ENCODE measurements around the gene SMARCD3. TPM values are rescaled to one million over a fixed set of nuclear protein-coding genes. Genes with fewer than 3 reads are reported as not detected.

The SMARCD3 gene
- total RNA-seq, 1 experiment from 2014 or later, result 4.6 TPM

DNA sequence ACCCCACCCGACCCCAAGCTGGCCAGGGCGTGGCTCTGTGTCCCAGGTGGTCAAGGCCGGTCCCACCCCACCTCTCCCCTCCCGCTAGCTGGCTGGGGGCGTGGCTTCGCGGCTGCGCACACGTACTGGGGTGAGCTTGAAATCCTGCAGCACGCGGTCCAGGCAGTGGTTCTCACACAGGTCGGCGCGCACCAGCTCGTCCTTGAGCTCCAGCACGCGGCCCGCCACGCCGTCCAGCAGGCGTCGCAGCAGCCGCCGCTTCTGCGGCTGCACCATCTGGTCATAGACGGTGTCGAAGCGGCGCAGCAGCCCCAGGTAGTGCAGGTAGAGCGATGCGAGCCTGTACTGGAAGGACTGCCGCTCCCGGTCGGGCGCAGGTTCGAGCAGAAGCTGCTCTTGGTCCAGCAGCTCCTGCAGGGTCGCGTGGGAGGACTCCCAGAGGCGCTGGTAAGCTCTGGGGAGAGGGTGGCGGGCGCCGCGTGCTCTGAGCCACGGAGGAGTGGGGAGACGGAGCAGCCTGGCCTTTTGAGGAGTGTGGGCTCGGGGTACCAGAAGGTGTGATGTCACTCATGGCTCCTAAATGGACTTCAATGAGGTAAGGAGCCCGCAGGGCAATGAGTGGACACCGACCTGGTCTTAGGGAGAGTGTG is 44.0 kb downstream of the SMARCD3 start:
- DNase-seq, result no peak
- ChIA-PET POLR2A (ENCODE audit: unreplicated experiment) (no interaction called here), CTCF (no interaction called here)
- H3K27ac ChIP-seq, result no peak overlapping the region
- no peaks in the 10 kb centered on the region for H3K79me2 ChIP-seq (ENCODE audit: low read depth)
- intact Hi-C loops (cut with micrococcal nuclease; ENCODE audit: unreplicated experiment), result no loop called here
- no peaks in the 10 kb centered on the region for H3K4me1 ChIP-seq (replicated peaks; ENCODE audit: insufficient read depth)
- H2AFZ ChIP-seq, result no peak overlapping the region
- H3K4me3 ChIP-seq, result no peak overlapping the region
- H3K36me3 ChIP-seq (ENCODE audit: low read depth), result no peaks in the 10 kb centered on the region
- no peaks in the 10 kb centered on the region for H3F3A ChIP-seq (ENCODE audit: insufficient read depth, low read depth)
- H3K9me3 ChIP-seq (ENCODE audit: insufficient read depth, low read depth), result no peaks in the 10 kb centered on the region
- H4K20me1 ChIP-seq (ENCODE audit: insufficient read depth), result no peaks in the 10 kb centered on the region
- H3K27me3 ChIP-seq (ENCODE audit: insufficient read depth, low read depth), result peaks cover 88% of the 10 kb centered on the region
- H3K9me2 ChIP-seq (ENCODE audit: insufficient read depth), result no peaks in the 10 kb centered on the region
- BruUV-seq (replicated peaks), result no TSS peak
- H3K4me2 ChIP-seq, result no peak overlapping the region
- no peak for TF ChIP-seq EZH2 (IDR thresholded peaks at IDR 0.05; ENCODE audit: low read depth)
- TF ChIP-seq, protein P1, sequence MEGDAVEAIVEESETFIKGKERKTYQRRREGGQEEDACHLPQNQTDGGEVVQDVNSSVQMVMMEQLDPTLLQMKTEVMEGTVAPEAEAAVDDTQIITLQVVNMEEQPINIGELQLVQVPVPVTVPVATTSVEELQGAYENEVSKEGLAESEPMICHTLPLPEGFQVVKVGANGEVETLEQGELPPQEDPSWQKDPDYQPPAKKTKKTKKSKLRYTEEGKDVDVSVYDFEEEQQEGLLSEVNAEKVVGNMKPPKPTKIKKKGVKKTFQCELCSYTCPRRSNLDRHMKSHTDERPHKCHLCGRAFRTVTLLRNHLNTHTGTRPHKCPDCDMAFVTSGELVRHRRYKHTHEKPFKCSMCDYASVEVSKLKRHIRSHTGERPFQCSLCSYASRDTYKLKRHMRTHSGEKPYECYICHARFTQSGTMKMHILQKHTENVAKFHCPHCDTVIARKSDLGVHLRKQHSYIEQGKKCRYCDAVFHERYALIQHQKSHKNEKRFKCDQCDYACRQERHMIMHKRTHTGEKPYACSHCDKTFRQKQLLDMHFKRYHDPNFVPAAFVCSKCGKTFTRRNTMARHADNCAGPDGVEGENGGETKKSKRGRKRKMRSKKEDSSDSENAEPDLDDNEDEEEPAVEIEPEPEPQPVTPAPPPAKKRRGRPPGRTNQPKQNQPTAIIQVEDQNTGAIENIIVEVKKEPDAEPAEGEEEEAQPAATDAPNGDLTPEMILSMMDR (conservative IDR thresholded peaks at IDR 0.05), result no peak

DNA sequence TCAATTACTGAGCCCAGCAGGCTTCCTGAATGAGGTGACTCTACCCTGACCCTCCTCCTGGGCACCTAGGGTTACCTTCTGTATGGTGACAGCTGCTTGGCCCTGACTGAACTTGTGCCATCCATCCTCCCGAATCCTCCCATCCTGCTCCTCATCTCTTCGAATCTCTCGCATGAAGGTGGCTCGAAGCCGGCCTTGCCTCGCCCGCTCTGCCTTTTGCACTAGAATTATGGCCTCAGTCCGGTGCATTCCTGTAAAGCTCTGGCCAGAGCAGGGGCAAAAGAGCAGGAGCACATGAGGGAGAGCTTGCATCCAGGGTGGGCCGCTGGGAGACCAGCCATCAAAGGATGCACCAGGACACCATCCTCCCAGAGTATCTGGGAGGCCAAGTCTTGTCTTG is 45.7 kb downstream of the SMARCD3 start:
- Histone ChIP-seq H4K20me1 (ENCODE audit: insufficient read depth) (no peaks in the 10 kb centered on the region), H3K9me2 (ENCODE audit: insufficient read depth) (no peaks in the 10 kb centered on the region), H2AFZ (no peak overlapping the region), H3K4me3 (no peak overlapping the region), H3K4me1 (replicated peaks; ENCODE audit: insufficient read depth) (no peaks in the 10 kb centered on the region), H3K36me3 (ENCODE audit: low read depth) (no peaks in the 10 kb centered on the region), H3F3A (ENCODE audit: insufficient read depth, low read depth) (no peaks in the 10 kb centered on the region), H3K27ac (no peak overlapping the region), H3K79me2 (ENCODE audit: low read depth) (no peaks in the 10 kb centered on the region), H3K9me3 (ENCODE audit: insufficient read depth, low read depth) (no peaks in the 10 kb centered on the region), H3K27me3 (ENCODE audit: insufficient read depth, low read depth) (peaks cover 100% of the 10 kb centered on the region), H3K4me2 (no peak overlapping the region)
- CTCF ChIA-PET, result no interaction called here
- TF ChIP-seq, protein P1 (conservative IDR thresholded peaks at IDR 0.05), result no peak
- no peak for TF ChIP-seq EZH2 (IDR thresholded peaks at IDR 0.05; ENCODE audit: low read depth)
- POLR2A ChIA-PET (ENCODE audit: unreplicated experiment), result no interaction called here
- intact Hi-C loops (cut with micrococcal nuclease; ENCODE audit: unreplicated experiment), result no loop called here
- no TSS peak for BruUV-seq (replicated peaks)
- no peak for DNase-seq

GRCh38 chr7:151201751-151202150 is 46.7 kb downstream of the SMARCD3 start:
- Histone ChIP-seq H3K4me3 (no peak overlapping the region), H3K4me2 (no peak overlapping the region), H4K20me1 (ENCODE audit: insufficient read depth) (no peaks in the 10 kb centered on the region), H3K36me3 (ENCODE audit: low read depth) (no peaks in the 10 kb centered on the region), H3K27me3 (ENCODE audit: insufficient read depth, low read depth) (peaks cover 100% of the 10 kb centered on the region), H3K9me3 (ENCODE audit: insufficient read depth, low read depth) (no peaks in the 10 kb centered on the region), H3K27ac (no peak overlapping the region), H3F3A (ENCODE audit: insufficient read depth, low read depth) (no peaks in the 10 kb centered on the region), H3K4me1 (replicated peaks; ENCODE audit: insufficient read depth) (no peaks in the 10 kb centered on the region), H3K79me2 (ENCODE audit: low read depth) (no peaks in the 10 kb centered on the region), H2AFZ (no peak overlapping the region), H3K9me2 (ENCODE audit: insufficient read depth) (no peaks in the 10 kb centered on the region)
- TF ChIP-seq EZH2 (IDR thresholded peaks at IDR 0.05; ENCODE audit: low read depth), result no peak
- TF ChIP-seq, protein P1 (conservative IDR thresholded peaks at IDR 0.05), result no peak
- BruUV-seq (replicated peaks), result no TSS peak
- ChIA-PET CTCF (no interaction called here), POLR2A (ENCODE audit: unreplicated experiment) (no interaction called here)
- intact Hi-C loops (cut with micrococcal nuclease; ENCODE audit: unreplicated experiment), result no loop called here
- DNase-seq, result no peak
